GM12873 (cell line): ENCODE data around the gene BSN.

ENCODE experiments used
- CTCF ChIP-seq: IDR thresholded peaks from 2 replicates; pipeline ENCODE4 v1.5.1; 2012; ENCODE audit warnings: low read depth, mild to moderate bottlenecking, moderate library complexity, low read length, control low read depth; ENCODE audit not compliant: insufficient read depth; ENCODE audit errors: missing control alignments

The BSN gene

GRCh38 chr3:49664300-49664699, 110.0 kb downstream of the BSN start:
- TF ChIP-seq CTCF, result no peak

- no peak for TF ChIP-seq CTCF
These were observed 111.7 kb downstream of the BSN start for GRCh38 chr3:49665822-49666519.

GRCh38 chr3:49666592-49666991, 112.3 kb downstream of the BSN start:
- TF ChIP-seq CTCF, result no peak

GRCh38 chr3:49667701-49668413, 113.6 kb downstream of the BSN start:
- no peak for TF ChIP-seq CTCF

- no peak for TF ChIP-seq CTCF
These were observed 114.1 kb downstream of the BSN start for GRCh38 chr3:49668414-49668797.

- TF ChIP-seq CTCF, result no peak
These were observed 114.6 kb downstream of the BSN start for GRCh38 chr3:49668861-49669260.

- no peak for TF ChIP-seq CTCF
These were observed 115.1 kb downstream of the BSN start for GRCh38 chr3:49669352-49669751.
